HG02610 (cell line): Measurements from ENCODE around the gene KCNJ15.

Experiments
- ATAC-seq: cut with Tn5 transposase; IDR thresholded peaks from one replicate; pipeline ENCODE4 v1.9.1; 2021; ENCODE audit warnings: mild to moderate bottlenecking, moderate library complexity; ENCODE audit not compliant: unreplicated experiment

Gene KCNJ15

GRCh38 chr21:38297194-38297631 is 40.4 kb downstream of the KCNJ15 start:
- no peak for ATAC-seq

- ATAC-seq: no peak
Measured at GRCh38 chr21:38297871-38298270, 41.1 kb downstream of the KCNJ15 start.

GRCh38 chr21:38298832-38299231 is 42.0 kb downstream of the KCNJ15 start:
- ATAC-seq: no peak

GRCh38 chr21:38299671-38300070 is 42.9 kb downstream of the KCNJ15 start:
- no peak for ATAC-seq

- no peak for ATAC-seq
Measured at GRCh38 chr21:38300141-38300578, 43.4 kb downstream of the KCNJ15 start.

GRCh38 chr21:38301321-38302214 is 44.8 kb downstream of the KCNJ15 start:
- ATAC-seq: no peak

- ATAC-seq: no peak
Measured at GRCh38 chr21:38303300-38303699, 46.5 kb downstream of the KCNJ15 start.

- ATAC-seq: no peak
Measured at GRCh38 chr21:38306433-38307141, 49.8 kb downstream of the KCNJ15 start.

GRCh38 chr21:38307771-38308531 is 51.2 kb downstream of the KCNJ15 start:
- ATAC-seq: no peak

- ATAC-seq: no peak
Measured at GRCh38 chr21:38308532-38309119, 51.8 kb downstream of the KCNJ15 start.

GRCh38 chr21:38310646-38311485 is 54.1 kb downstream of the KCNJ15 start:
- no peak for ATAC-seq

- no peak for ATAC-seq
Measured at GRCh38 chr21:38311765-38312164, 55.0 kb downstream of the KCNJ15 start.

- ATAC-seq: no peak
Measured at GRCh38 chr21:38312822-38313221, 56.0 kb downstream of the KCNJ15 start.

- no peak for ATAC-seq
Measured at GRCh38 chr21:38314558-38314957, 57.8 kb downstream of the KCNJ15 start.

GRCh38 chr21:38315122-38315521 is 58.3 kb downstream of the KCNJ15 start:
- ATAC-seq: no peak

GRCh38 chr21:38319781-38320180 is 63.0 kb downstream of the KCNJ15 start:
- no peak for ATAC-seq

GRCh38 chr21:38321568-38321967 is 64.8 kb downstream of the KCNJ15 start:
- ATAC-seq: no peak

GRCh38 chr21:38322311-38322950 is 65.6 kb downstream of the KCNJ15 start:
- no peak for ATAC-seq

- no peak for ATAC-seq
Measured at GRCh38 chr21:38323721-38324531, 67.1 kb downstream of the KCNJ15 start.
